Natural killer cell (primary cell): ENCODE measurements around the gene LDLRAD4. TPM values are rescaled to one million over a fixed set of nuclear protein-coding genes. Genes with fewer than 3 reads are reported as not detected.

ENCODE experiments used
- ATAC-seq, 3 donors: fragments of 150-1000 bp in 2 of 3; fragments of 200-7000 bp in 1 of 3; cut with Tn5 transposase; 1 replicate in 1 of 3; 2 replicates in 2 of 3; pipeline ENCODE4 v1.10.0; 2021; ENCODE audit warnings: mild to moderate bottlenecking in 2 of 3, moderate library complexity in 2 of 3
- DNase-seq, 2 donors: peaks; one replicate each; pipeline versions ENCODE4 v3.0.0 to v3.0.0-alpha.2; 2013 to 2021; ENCODE audit warnings: mixed read lengths in 1 of 2
- H3K27ac ChIP-seq: one replicate; pipeline ENCODE4 v1.5.1; 2013; ENCODE audit warnings: mild to moderate bottlenecking, low read length
- H3K27me3 ChIP-seq: one replicate; pipeline ENCODE4 v1.6.1; 2013; ENCODE audit warnings: low read length; ENCODE audit not compliant: control insufficient read depth, insufficient read depth
- H3K36me3 ChIP-seq: one replicate; pipeline ENCODE4 v1.6.1; 2013; ENCODE audit warnings: low read length; ENCODE audit not compliant: control insufficient read depth, insufficient read depth
- H3K4me1 ChIP-seq: one replicate; pipeline ENCODE4 v1.6.1; 2013; ENCODE audit warnings: low read length; ENCODE audit not compliant: control insufficient read depth, insufficient read depth
- H3K4me3 ChIP-seq: one replicate; pipeline ENCODE4 v1.5.1; 2013; ENCODE audit warnings: low read length
- H3K9me3 ChIP-seq: one replicate; pipeline ENCODE4 v1.6.1; 2013; ENCODE audit warnings: low read length; ENCODE audit not compliant: control insufficient read depth, insufficient read depth
- H3K27ac Mint-ChIP-seq, 2 donors: one replicate each; pipeline ENCODE4 v1.8.0; 2022; ENCODE audit warnings: mild to moderate bottlenecking in 2 of 2, mixed read lengths in 2 of 2, moderate library complexity in 1 of 2
- H3K27me3 Mint-ChIP-seq, 2 donors: one replicate each; pipeline ENCODE4 v1.8.0; 2022; ENCODE audit warnings: low read depth in 2 of 2, mixed read lengths in 2 of 2
- H3K36me3 Mint-ChIP-seq: one replicate; pipeline ENCODE4 v1.8.0; 2022; ENCODE audit warnings: mixed read lengths
- H3K4me1 Mint-ChIP-seq, 2 donors: one replicate each; pipeline ENCODE4 v1.8.0; 2022; ENCODE audit warnings: mixed read lengths in 2 of 2
- H3K4me3 Mint-ChIP-seq: one replicate; pipeline ENCODE4 v1.8.0; 2022; ENCODE audit warnings: mild to moderate bottlenecking, moderate library complexity, mixed read lengths
- H3K9me3 Mint-ChIP-seq, 2 donors: one replicate each; pipeline ENCODE4 v1.8.0; 2022; ENCODE audit warnings: mixed read lengths in 2 of 2
- WGBS: methylation state at CpG from one replicate; pipeline ENCODE4 v1.1.7; 2013; ENCODE audit warnings: missing lambda C conversion rate; ENCODE audit not compliant: insufficient coverage; 5-methylcytosine and 5-hydroxymethylcytosine counted together
- intact Hi-C: fragments of 100-400 bp; cut with micrococcal nuclease; formaldehyde crosslinking; loops from one replicate; pipeline ENCODE4 v1.14.2; 2022
- total RNA-seq, 4 donors: library from RNA; stranded (reverse); fragments of 120-200 nt in 1 of 4; gene quantifications; one replicate each; pipeline versions ENCODE4 v1.2.3 to v1.2.4, GENCODE V29; 2013 to 2022
- TF ChIP-seq, protein P1 (sequence below): fragments of 200-600 bp; IDR thresholded peaks from one replicate; pipeline ENCODE4 v1.8.0; 2022; ENCODE audit warnings: antibody characterized with exemption

The LDLRAD4 gene
- total RNA-seq, 3 donors from 2014 or later (not counting 1 experiment from before 2014, with no cell fraction given): 24.0 to 36.3 (median 29.2) TPM

DNA sequence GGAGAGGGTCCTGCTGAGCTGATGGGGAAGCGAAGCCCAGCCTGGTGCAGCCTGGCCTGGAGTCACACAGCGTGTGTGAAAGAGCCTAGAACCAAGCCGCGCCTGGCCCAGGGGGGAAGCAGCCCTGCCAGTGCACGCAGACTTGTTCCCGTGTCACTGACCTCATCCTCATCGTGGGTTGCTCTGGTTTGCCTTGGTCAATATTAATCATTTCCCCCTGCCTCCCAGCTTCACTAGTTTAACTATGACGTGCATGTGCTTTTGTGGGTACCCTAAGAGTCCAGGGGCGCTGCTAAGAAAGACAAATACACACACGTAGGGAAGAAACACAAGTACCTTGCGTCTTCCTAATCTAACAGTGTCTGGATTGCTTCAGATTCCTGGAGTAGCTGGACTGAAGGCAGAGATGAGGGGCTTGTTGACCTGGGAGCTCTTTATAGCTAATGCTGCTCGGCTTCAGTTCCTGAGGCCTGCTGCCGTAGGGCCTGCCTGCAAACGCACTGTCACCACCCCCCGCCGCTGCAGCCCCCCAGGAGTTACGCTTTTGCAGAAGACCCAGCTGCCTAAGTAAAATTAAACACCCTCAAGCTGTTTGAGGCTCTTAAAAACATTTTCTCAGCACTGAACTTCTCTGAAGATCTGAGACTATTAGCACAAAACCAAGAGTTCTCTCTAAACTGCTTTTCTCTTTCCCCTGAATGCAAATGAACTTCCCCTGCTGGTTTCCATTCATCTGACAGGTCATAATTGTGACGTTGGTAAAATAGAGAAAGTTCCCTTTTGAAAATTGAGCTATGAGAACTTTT lies 348.6 kb downstream of the LDLRAD4 start:
- ATAC-seq (peak; percentile 32 to 51 (median 44)), DNase-seq (peak in 1 of 2 donors; percentile 57)
- Mint-ChIP-seq H3K27me3 (no peaks in the 10 kb centered on the region), H3K9me3 (no peaks in the 10 kb centered on the region), H3K4me1 (peaks cover 22 to 44% of the 10 kb centered on the region in 2 donors), H3K27ac (peak overlapping the region in 1 of 2 donors; percentile 54), H3K36me3 (no peaks in the 10 kb centered on the region), H3K4me3 (no peak overlapping the region)
- Histone ChIP-seq H3K27ac (peak overlapping the region; percentile 95), H3K4me3 (no peak overlapping the region), H3K27me3 (no peaks in the 10 kb centered on the region), H3K4me1 (peaks cover 41% of the 10 kb centered on the region), H3K36me3 (no peaks in the 10 kb centered on the region), H3K9me3 (no peaks in the 10 kb centered on the region)
- TF ChIP-seq, protein P1, sequence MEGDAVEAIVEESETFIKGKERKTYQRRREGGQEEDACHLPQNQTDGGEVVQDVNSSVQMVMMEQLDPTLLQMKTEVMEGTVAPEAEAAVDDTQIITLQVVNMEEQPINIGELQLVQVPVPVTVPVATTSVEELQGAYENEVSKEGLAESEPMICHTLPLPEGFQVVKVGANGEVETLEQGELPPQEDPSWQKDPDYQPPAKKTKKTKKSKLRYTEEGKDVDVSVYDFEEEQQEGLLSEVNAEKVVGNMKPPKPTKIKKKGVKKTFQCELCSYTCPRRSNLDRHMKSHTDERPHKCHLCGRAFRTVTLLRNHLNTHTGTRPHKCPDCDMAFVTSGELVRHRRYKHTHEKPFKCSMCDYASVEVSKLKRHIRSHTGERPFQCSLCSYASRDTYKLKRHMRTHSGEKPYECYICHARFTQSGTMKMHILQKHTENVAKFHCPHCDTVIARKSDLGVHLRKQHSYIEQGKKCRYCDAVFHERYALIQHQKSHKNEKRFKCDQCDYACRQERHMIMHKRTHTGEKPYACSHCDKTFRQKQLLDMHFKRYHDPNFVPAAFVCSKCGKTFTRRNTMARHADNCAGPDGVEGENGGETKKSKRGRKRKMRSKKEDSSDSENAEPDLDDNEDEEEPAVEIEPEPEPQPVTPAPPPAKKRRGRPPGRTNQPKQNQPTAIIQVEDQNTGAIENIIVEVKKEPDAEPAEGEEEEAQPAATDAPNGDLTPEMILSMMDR: no peak
- intact Hi-C loops: no loop called here
- WGBS: 38% methylated on average over 17 of the region's 18 CpGs

- no peak overlapping the region for H3K27ac Mint-ChIP-seq
- intact Hi-C loops: no loop called here
- Histone ChIP-seq H3K9me3 (no peaks in the 10 kb centered on the region), H3K36me3 (no peaks in the 10 kb centered on the region), H3K27me3 (no peaks in the 10 kb centered on the region), H3K27ac (peak overlapping the region; percentile 71), H3K4me3 (no peak overlapping the region), H3K4me1 (peaks cover 32% of the 10 kb centered on the region)
- WGBS: 49% methylated on average over 13 of the region's 14 CpGs
- ATAC-seq (peak in 2 of 3 donors; percentile 36 to 37), DNase-seq (peak in 1 of 2 donors; percentile 33)
- H3K9me3 Mint-ChIP-seq: no peaks in the 10 kb centered on the region
- H3K36me3 Mint-ChIP-seq: no peaks in the 10 kb centered on the region
- TF ChIP-seq, protein P1: no peak
- peaks cover 14 to 32% of the 10 kb centered on the region in 2 donors for H3K4me1 Mint-ChIP-seq
- no peaks in the 10 kb centered on the region for H3K27me3 Mint-ChIP-seq
- no peak overlapping the region for H3K4me3 Mint-ChIP-seq
Observed at GRCh38 chr18:13568443-13569392, 350.2 kb downstream of the LDLRAD4 start.

- Mint-ChIP-seq H3K4me1 (peaks cover 10 to 22% of the 10 kb centered on the region in 2 donors), H3K27me3 (no peaks in the 10 kb centered on the region), H3K36me3 (no peaks in the 10 kb centered on the region), H3K9me3 (no peaks in the 10 kb centered on the region), H3K27ac (peak overlapping the region in 1 of 2 donors; percentile 10), H3K4me3 (no peak overlapping the region)
- DNase-seq (no peak), ATAC-seq (peak in 1 of 3 donors; percentile 22)
- 54% methylated on average over 17 of the region's 17 CpGs for WGBS
- no peak overlapping the region for H3K4me3 ChIP-seq
- no peak overlapping the region for H3K27ac ChIP-seq
- intact Hi-C loops: no loop called here
- H3K9me3 ChIP-seq: no peaks in the 10 kb centered on the region
- H3K36me3 ChIP-seq: no peaks in the 10 kb centered on the region
- H3K27me3 ChIP-seq: no peaks in the 10 kb centered on the region
- peaks cover 29% of the 10 kb centered on the region for H3K4me1 ChIP-seq
- TF ChIP-seq, protein P1: no peak
Observed at GRCh38 chr18:13570216-13570615, 351.7 kb downstream of the LDLRAD4 start.
